Measurements from ENCODE around the gene TMEM92. TPM values are rescaled to one million over a fixed set of nuclear protein-coding genes. Genes with fewer than 3 reads are reported as not detected.
"Not testable (repeated sequence)": the region's sequence is repeated elsewhere in the genome, so short reads cannot be mapped to it uniquely, and the experiment has no call there.

TMEM92 gene
- total and polyA plus RNA-seq, 4 donors, result 0.94 to 12.4 (median 1.4) TPM; not detected in 1

DNA sequence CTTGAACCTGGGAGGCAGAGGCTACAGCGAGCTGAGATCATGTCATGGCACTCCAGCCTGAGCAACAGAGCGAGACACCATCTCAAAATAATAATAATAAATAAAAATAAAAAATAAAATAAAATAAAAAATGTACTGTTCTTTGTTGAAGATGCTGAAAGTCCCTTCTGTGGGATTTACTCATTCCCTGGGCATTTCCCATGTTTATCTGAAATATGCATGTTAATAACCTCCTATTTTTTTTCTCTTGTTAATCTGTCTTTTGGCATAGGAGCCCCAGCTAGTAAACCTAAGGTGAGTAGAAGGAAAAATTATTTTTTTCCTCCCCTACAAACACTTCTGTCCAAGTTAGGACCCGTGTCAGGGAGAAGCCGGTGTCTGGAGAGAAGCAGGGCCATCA lies 34.4 kb downstream of the TMEM92 start:
- H3K4me3 ChIP-seq (ENCODE audit: low read length in 2 of 2), result no peak overlapping the region
- H3K9me3 ChIP-seq (ENCODE audit: control insufficient read depth, low read length), result no peaks in the 10 kb centered on the region
- 87 to 89% methylated on average over 4 of the region's 4 CpGs for WGBS, 2 donors
- no peaks in the 10 kb centered on the region for H3K36me3 ChIP-seq (ENCODE audit: control insufficient read depth in 1 of 2, insufficient read depth in 2 of 2, low read length in 1 of 2)
- ATAC-seq (ENCODE audit: low FRiP score) (no peak), DNase-seq (no peak)
- H3K27me3 ChIP-seq (ENCODE audit: control insufficient read depth in 1 of 2, insufficient read depth in 2 of 2, low read length in 1 of 2), result no peaks in the 10 kb centered on the region
- intact Hi-C loops (cut with DNase I), result no loop called here
- H3K4me1 ChIP-seq (ENCODE audit: control insufficient read depth in 1 of 2, insufficient read depth in 2 of 2, low read length in 2 of 2), result no peaks in the 10 kb centered on the region
- no peak overlapping the region for H3K27ac ChIP-seq (ENCODE audit: low read depth in 1 of 2, low read length in 2 of 2)

DNA sequence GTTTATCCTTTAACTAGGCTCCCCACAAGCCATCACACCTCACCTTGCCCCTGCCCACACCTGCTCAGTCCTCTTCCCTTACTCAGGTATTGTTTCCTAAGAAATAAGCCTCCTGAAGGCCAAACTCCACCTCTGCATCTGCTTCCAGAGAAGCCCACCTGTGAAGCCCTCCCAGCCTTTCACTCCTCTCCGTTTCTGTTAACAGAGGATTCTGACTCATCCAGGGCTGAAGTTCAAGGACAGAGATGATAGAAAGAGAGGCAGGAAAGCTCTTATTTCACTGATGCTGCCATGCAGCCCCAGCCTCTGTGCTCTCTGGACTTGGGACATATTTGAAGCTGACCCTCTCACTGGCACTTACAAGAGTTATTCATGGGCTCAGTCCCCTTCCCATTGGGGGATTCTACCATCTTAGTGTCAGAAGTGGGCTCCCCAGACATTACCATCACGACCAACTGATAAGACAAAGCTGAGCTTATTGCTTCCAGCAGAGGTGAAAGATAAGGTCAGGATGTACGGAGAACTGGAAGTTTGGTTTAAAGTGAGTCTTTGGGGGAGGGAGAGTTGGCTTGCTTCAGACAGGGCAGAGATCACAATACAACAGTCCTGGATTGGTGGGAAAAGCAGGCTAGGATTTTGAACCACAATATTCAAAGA lies 36.3 kb downstream of the TMEM92 start:
- Histone ChIP-seq H3K4me3 (ENCODE audit: low read length in 2 of 2) (no peak overlapping the region), H3K9me3 (ENCODE audit: control insufficient read depth, low read length) (no peaks in the 10 kb centered on the region), H3K27me3 (ENCODE audit: control insufficient read depth in 1 of 2, insufficient read depth in 2 of 2, low read length in 1 of 2) (no peaks in the 10 kb centered on the region), H3K36me3 (ENCODE audit: control insufficient read depth in 1 of 2, insufficient read depth in 2 of 2, low read length in 1 of 2) (no peaks in the 10 kb centered on the region), H3K27ac (ENCODE audit: low read depth in 1 of 2, low read length in 2 of 2) (no peak overlapping the region), H3K4me1 (ENCODE audit: control insufficient read depth in 1 of 2, insufficient read depth in 2 of 2, low read length in 2 of 2) (no peaks in the 10 kb centered on the region)
- WGBS, 2 donors, result 66 to 69% methylated on average over 3 of the region's 3 CpGs
- intact Hi-C loops (cut with DNase I), result no loop called here
- no peak for DNase-seq
- no peak for ATAC-seq (ENCODE audit: low FRiP score)

DNA sequence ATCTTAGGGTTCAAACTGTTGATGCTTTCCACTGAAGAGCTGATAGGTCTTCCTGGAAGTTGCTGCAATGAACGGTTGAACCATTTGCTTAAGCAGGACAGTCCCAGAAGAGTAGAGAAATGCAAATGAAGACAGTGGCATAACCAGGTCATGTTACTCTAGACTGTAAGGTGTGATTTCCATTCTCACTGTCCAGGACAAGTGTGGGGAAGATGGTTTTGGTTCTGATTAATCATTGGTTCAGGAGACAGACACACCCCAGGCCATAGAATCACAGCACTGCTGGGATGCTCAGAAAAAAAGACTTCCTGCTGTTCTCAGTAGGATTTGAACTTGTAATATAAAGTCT lies 36.8 kb downstream of the TMEM92 start:
- 68 to 79% methylated on average over 1 of the region's 1 CpG for WGBS, 2 donors
- no peak for ATAC-seq (ENCODE audit: low FRiP score)
- Histone ChIP-seq H3K36me3 (ENCODE audit: control insufficient read depth in 1 of 2, insufficient read depth in 2 of 2, low read length in 1 of 2) (no peaks in the 10 kb centered on the region), H3K9me3 (ENCODE audit: control insufficient read depth, low read length) (no peaks in the 10 kb centered on the region), H3K4me1 (ENCODE audit: control insufficient read depth in 1 of 2, insufficient read depth in 2 of 2, low read length in 2 of 2) (no peaks in the 10 kb centered on the region), H3K4me3 (ENCODE audit: low read length in 2 of 2) (no peak overlapping the region), H3K27me3 (ENCODE audit: control insufficient read depth in 1 of 2, insufficient read depth in 2 of 2, low read length in 1 of 2) (no peaks in the 10 kb centered on the region), H3K27ac (ENCODE audit: low read depth in 1 of 2, low read length in 2 of 2) (no peak overlapping the region)
- no peak for DNase-seq
- intact Hi-C loops (cut with DNase I), result no loop called here

DNA sequence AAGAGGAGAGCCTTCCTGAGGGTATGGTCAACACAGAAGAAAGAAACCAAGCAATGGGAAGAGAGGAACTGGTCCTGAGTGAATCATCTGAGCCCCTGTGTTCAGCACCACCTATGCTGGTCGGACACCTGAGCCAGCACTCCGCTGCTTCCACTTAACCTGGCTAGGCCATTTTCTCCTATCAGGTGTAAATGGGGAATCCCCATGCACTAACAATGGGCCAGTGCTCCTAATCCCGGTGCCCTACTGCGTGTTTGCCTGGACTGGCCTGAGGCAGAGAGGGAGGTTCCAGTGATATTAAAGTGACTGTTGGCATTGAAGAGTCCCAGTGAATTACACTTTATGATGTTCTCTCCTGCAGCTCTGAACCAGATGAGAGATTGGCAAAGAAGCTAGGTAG lies 37.2 kb downstream of the TMEM92 start:
- intact Hi-C loops (cut with DNase I), result no loop called here
- DNase-seq, result peak in 1 of 2 donors; percentile 37
- Histone ChIP-seq H3K36me3 (ENCODE audit: control insufficient read depth in 1 of 2, insufficient read depth in 2 of 2, low read length in 1 of 2) (no peaks in the 10 kb centered on the region), H3K4me1 (ENCODE audit: control insufficient read depth in 1 of 2, insufficient read depth in 2 of 2, low read length in 2 of 2) (no peaks in the 10 kb centered on the region), H3K9me3 (ENCODE audit: control insufficient read depth, low read length) (no peaks in the 10 kb centered on the region), H3K27ac (ENCODE audit: low read depth in 1 of 2, low read length in 2 of 2) (no peak overlapping the region), H3K4me3 (ENCODE audit: low read length in 2 of 2) (no peak overlapping the region), H3K27me3 (ENCODE audit: control insufficient read depth in 1 of 2, insufficient read depth in 2 of 2, low read length in 1 of 2) (no peaks in the 10 kb centered on the region)
- WGBS, 2 donors, result 82 to 98% methylated on average over 4 of the region's 4 CpGs
- ATAC-seq (ENCODE audit: low FRiP score), result no peak

DNA sequence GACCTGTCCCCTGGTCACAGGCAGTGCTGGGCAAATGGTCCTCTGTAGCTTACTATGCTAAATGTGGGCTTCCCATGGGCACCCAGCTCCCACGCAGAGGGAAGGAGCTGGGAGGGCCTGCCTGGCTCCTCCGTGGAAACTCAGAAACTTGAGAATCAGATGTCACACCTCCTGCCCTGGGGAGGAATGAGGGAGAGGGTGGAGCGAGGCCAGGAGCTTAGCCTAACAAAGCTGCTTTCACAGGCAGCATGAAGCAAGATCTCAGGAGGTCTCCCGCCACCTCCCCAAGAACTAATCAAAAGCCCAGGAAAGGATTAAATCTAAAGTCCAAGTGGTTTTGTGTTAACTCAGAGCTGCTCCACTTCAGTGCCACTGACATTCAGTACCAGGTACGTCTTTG lies 38.0 kb downstream of the TMEM92 start:
- H3K9me3 ChIP-seq (ENCODE audit: control insufficient read depth, low read length), result no peaks in the 10 kb centered on the region
- no peak overlapping the region for H3K27ac ChIP-seq (ENCODE audit: low read depth in 1 of 2, low read length in 2 of 2)
- no peaks in the 10 kb centered on the region for H3K27me3 ChIP-seq (ENCODE audit: control insufficient read depth in 1 of 2, insufficient read depth in 2 of 2, low read length in 1 of 2)
- H3K4me1 ChIP-seq (ENCODE audit: control insufficient read depth in 1 of 2, insufficient read depth in 2 of 2, low read length in 2 of 2), result no peaks in the 10 kb centered on the region
- no peak overlapping the region for H3K4me3 ChIP-seq (ENCODE audit: low read length in 2 of 2)
- ATAC-seq (ENCODE audit: low FRiP score), result no peak
- whole genome bisulfite sequencing, 2 donors, result 61 to 65% methylated on average over 5 of the region's 5 CpGs
- intact Hi-C loops (cut with DNase I), result no loop called here
- no peaks in the 10 kb centered on the region for H3K36me3 ChIP-seq (ENCODE audit: control insufficient read depth in 1 of 2, insufficient read depth in 2 of 2, low read length in 1 of 2)
- peak in 1 of 2 donors; percentile 8 for DNase-seq

DNA sequence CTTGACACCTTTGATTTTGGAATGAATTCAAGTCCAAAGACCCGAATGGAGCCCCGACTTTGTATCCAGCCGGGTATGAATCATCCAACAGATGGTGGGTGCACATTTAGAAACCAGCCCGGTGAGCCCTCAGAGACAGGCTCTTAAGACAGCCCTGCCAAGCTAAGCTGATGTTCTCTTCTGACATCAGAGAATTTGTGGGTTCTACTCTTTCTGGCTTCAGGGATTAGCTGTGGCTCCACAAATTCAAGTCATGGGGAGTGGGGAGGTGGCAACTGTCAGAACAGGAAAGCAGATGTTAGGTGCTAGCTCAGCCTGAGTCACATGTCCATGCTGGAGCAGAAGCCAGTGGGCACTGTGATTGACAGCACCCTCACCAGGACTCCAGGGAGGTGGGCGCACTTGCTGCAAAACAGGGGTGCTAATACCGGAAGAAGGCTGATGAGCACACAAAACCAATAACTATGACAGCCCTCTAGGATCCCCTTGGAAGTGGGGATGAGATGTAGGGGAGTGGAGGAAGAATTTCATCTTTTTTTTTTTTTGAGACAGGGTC lies 40.3 kb downstream of the TMEM92 start:
- H3K27ac ChIP-seq (ENCODE audit: low read depth in 1 of 2, low read length in 2 of 2), result no peak overlapping the region
- intact Hi-C loops (cut with DNase I), result no loop called here
- WGBS, 2 donors, result 76 to 91% methylated on average over 6 of the region's 6 CpGs
- no peaks in the 10 kb centered on the region for H3K27me3 ChIP-seq (ENCODE audit: control insufficient read depth in 1 of 2, insufficient read depth in 2 of 2, low read length in 1 of 2)
- no peaks in the 10 kb centered on the region for H3K36me3 ChIP-seq (ENCODE audit: control insufficient read depth in 1 of 2, insufficient read depth in 2 of 2, low read length in 1 of 2)
- H3K4me3 ChIP-seq (ENCODE audit: low read length in 2 of 2), result no peak overlapping the region
- no peaks in the 10 kb centered on the region for H3K9me3 ChIP-seq (ENCODE audit: control insufficient read depth, low read length)
- no peak for ATAC-seq (ENCODE audit: low FRiP score)
- H3K4me1 ChIP-seq (ENCODE audit: control insufficient read depth in 1 of 2, insufficient read depth in 2 of 2, low read length in 2 of 2), result no peaks in the 10 kb centered on the region
- DNase-seq, result peak in 1 of 2 donors; percentile 23

DNA sequence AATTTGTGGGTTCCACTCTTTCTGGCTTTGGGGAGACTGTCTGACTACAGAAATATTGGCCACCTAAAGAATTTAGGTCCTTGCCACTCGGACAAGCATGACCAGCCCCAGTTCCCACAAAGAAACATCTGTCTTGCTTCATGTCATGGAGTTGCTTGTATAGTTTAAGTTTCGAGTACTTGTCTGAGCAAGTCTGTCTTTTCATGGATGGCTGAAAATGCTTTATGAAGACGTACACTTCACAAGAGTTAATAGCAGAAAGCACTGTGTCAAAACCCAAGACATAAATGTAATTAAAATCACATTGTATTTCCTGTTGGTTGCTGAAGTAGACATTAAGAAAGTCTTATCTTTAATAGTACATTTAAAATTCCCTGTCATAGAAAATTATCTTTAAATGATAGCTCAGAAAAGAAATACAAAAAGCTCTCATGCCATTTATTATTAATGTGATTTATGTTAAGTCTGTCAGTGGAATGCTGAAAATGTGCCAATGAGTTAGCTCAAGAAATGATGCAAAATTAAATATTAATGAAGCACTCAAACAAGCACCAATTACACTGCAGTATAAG lies 41.8 kb downstream of the TMEM92 start:
- intact Hi-C loops (cut with DNase I), result no loop called here
- H3K27me3 ChIP-seq (ENCODE audit: control insufficient read depth in 1 of 2, insufficient read depth in 2 of 2, low read length in 1 of 2), result no peaks in the 10 kb centered on the region

DNA sequence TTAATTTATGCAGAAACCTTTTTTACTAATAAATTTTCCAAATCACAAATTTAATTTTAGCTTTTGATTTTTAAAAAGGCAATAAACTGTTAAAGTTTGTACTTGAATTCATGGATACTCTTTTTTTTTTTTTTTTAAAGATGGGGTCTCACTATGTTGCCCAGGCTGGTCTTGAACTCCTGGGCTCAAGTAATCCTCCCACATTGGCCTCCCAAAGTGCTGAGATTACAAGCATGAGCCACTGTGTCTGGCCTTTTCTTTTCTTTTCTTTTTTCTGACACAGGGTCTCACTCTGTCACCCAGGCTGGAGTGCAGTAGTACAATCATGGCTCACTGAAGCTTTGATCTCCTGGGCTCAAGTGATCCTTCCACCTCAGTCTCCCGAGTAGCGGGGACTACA lies 42.4 kb downstream of the TMEM92 start:
- H3K27ac ChIP-seq (ENCODE audit: low read depth in 1 of 2, low read length in 2 of 2); H3K4me1 ChIP-seq (ENCODE audit: control insufficient read depth in 1 of 2, insufficient read depth in 2 of 2, low read length in 2 of 2); H3K4me3 ChIP-seq (ENCODE audit: low read length in 2 of 2); H3K36me3 ChIP-seq (ENCODE audit: control insufficient read depth in 1 of 2, insufficient read depth in 2 of 2, low read length in 1 of 2); intact Hi-C loops (cut with DNase I); DNase-seq; H3K27me3 ChIP-seq (ENCODE audit: control insufficient read depth in 1 of 2, insufficient read depth in 2 of 2, low read length in 1 of 2); ATAC-seq (ENCODE audit: low FRiP score); H3K9me3 ChIP-seq (ENCODE audit: control insufficient read depth, low read length): not testable (repeated sequence)
- 91 to 98% methylated on average over 2 of the region's 2 CpGs for WGBS, 2 donors

More for the DNA sequence above, 41.8 kb downstream of the TMEM92 start:
- no peak overlapping the region for H3K4me3 ChIP-seq (ENCODE audit: low read length in 2 of 2)
- 72 to 74% methylated on average over 3 of the region's 3 CpGs for WGBS, 2 donors
- H3K9me3 ChIP-seq (ENCODE audit: control insufficient read depth, low read length), result no peaks in the 10 kb centered on the region
- no peak for ATAC-seq (ENCODE audit: low FRiP score)
- no peak overlapping the region for H3K27ac ChIP-seq (ENCODE audit: low read depth in 1 of 2, low read length in 2 of 2)
- peak in 1 of 2 donors; percentile 3 for DNase-seq
- H3K36me3 ChIP-seq (ENCODE audit: control insufficient read depth in 1 of 2, insufficient read depth in 2 of 2, low read length in 1 of 2), result no peaks in the 10 kb centered on the region
- H3K4me1 ChIP-seq (ENCODE audit: control insufficient read depth in 1 of 2, insufficient read depth in 2 of 2, low read length in 2 of 2), result no peaks in the 10 kb centered on the region

DNA sequence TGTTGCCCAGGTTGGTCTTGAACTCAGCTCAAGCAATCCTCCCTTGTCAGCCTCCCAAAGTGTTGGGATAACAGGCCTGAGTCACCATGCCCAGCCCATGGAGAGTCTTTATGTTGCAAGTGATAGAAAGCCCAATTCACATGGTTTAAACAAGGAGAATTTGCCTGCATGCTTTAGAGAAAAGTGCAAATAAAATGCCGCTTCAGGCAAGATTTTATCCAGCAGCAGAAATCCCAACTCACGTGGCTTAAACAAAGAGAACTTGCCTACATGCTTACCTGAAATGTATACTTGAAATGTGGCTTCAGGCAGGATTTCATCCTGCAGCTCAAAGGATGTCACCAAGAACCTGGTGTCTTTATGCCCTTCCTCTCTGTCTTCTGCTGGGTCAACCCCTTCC lies 42.9 kb downstream of the TMEM92 start:
- no peak overlapping the region for H3K4me3 ChIP-seq (ENCODE audit: low read length in 2 of 2)
- H3K27me3 ChIP-seq (ENCODE audit: control insufficient read depth in 1 of 2, insufficient read depth in 2 of 2, low read length in 1 of 2), result no peaks in the 10 kb centered on the region
- no peak for ATAC-seq (ENCODE audit: low FRiP score)
- intact Hi-C loops (cut with DNase I), result no loop called here
- H3K36me3 ChIP-seq (ENCODE audit: control insufficient read depth in 1 of 2, insufficient read depth in 2 of 2, low read length in 1 of 2), result no peaks in the 10 kb centered on the region
- no peak for DNase-seq
- H3K4me1 ChIP-seq (ENCODE audit: control insufficient read depth in 1 of 2, insufficient read depth in 2 of 2, low read length in 2 of 2), result no peaks in the 10 kb centered on the region
- WGBS, 2 donors, result 90 to 93% methylated on average over 2 of the region's 2 CpGs
- H3K9me3 ChIP-seq (ENCODE audit: control insufficient read depth, low read length), result no peaks in the 10 kb centered on the region
- H3K27ac ChIP-seq (ENCODE audit: low read depth in 1 of 2, low read length in 2 of 2), result no peak overlapping the region
